ENCODE measurements around the gene SPRED1. TPM values are rescaled to one million over a fixed set of nuclear protein-coding genes. Genes with fewer than 3 reads are reported as not detected.
"Not testable (repeated sequence)": the region's sequence is repeated elsewhere in the genome, so short reads cannot be mapped to it uniquely, and the experiment has no call there.

The SPRED1 gene
- total RNA-seq, 1 donor from 2014 or later, result 9.4 TPM

- H3K27me3 ChIP-seq, result no peaks in the 10 kb centered on the region
- H3K4me1 ChIP-seq, result no peaks in the 10 kb centered on the region
- H3K36me3 ChIP-seq, result no peaks in the 10 kb centered on the region
- intact Hi-C loops (cut with DNase I), result no loop called here
- no peak for TF ChIP-seq CTCF (IDR thresholded peaks at IDR 0.05)
- DNase-seq (ENCODE audit: low spot score in 2 of 2), result no peak
- H3K4me3 ChIP-seq, result no peak overlapping the region
- no peak overlapping the region for H3K27ac ChIP-seq
- H3K9me3 ChIP-seq, result no peaks in the 10 kb centered on the region
Measured at GRCh38 chr15:38226608-38227266, 25.9 kb upstream of the SPRED1 start.

DNA sequence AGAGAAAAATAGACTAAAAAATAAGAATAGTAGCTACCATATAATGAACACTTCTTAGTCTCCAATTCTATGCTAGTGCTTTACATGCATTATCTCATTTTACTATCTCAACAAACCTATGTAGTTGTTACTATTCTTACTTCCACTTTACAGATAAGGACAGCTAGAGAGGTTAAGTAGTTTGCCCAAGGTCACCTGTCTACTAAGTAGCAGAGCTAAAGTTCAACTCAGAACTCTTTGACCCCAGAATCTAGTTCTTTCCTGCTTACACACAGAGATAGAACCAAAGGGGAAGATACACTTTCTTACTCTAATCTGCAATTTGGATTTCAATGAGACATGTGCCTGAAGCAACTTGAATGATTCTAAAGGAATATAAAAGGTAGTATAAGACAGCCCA, 24.7 kb upstream of the SPRED1 start:
- no peak overlapping the region for H3K27ac ChIP-seq
- DNase-seq (ENCODE audit: low spot score in 2 of 2), result no peak
- H3K4me1 ChIP-seq, result no peaks in the 10 kb centered on the region
- no peaks in the 10 kb centered on the region for H3K27me3 ChIP-seq
- TF ChIP-seq CTCF (IDR thresholded peaks at IDR 0.05), result no peak
- H3K9me3 ChIP-seq, result no peaks in the 10 kb centered on the region
- intact Hi-C loops (cut with DNase I), result no loop called here
- no peak overlapping the region for H3K4me3 ChIP-seq
- H3K36me3 ChIP-seq, result no peaks in the 10 kb centered on the region

GRCh38 chr15:38228618-38229017, 24.0 kb upstream of the SPRED1 start:
- no peaks in the 10 kb centered on the region for H3K27me3 ChIP-seq
- no peaks in the 10 kb centered on the region for H3K9me3 ChIP-seq
- TF ChIP-seq CTCF (IDR thresholded peaks at IDR 0.05), result no peak
- H3K36me3 ChIP-seq, result no peaks in the 10 kb centered on the region
- no peak for DNase-seq (ENCODE audit: low spot score in 2 of 2)
- H3K27ac ChIP-seq, result no peak overlapping the region
- H3K4me1 ChIP-seq, result no peaks in the 10 kb centered on the region
- intact Hi-C loops (cut with DNase I), result no loop called here
- H3K4me3 ChIP-seq, result no peak overlapping the region

DNA sequence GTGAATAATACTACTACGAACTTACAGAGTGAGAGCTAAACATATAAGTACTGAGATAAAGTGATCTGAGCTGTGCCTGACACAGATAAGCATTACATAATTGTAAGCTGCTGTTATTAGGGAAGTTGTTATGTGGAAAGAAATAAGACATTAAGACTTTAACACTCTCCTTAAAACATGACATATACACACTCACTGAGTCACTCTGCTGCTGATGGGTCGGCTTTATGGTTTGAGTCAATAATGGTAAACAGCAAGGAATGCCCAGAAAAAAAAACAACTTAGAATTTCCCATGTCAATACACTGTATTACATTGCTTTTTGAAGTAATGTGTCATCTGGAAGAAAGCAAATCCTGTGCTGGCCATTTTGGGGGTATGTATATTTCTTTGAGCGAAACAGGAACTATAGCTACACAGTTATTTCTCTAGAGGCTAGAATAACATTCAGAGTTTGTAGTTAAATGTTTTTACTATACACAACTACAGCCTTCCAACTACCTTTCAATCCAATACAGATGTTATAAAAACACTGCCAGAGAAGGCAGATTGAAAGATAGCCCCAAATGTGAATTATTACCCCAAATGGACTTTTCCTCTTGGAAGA, 22.8 kb upstream of the SPRED1 start:
- no peak for DNase-seq (ENCODE audit: low spot score in 2 of 2)
- no peak for TF ChIP-seq CTCF (IDR thresholded peaks at IDR 0.05)
- no peak overlapping the region for H3K27ac ChIP-seq
- no peaks in the 10 kb centered on the region for H3K4me1 ChIP-seq
- no peaks in the 10 kb centered on the region for H3K9me3 ChIP-seq
- intact Hi-C loops (cut with DNase I), result no loop called here
- no peaks in the 10 kb centered on the region for H3K36me3 ChIP-seq
- H3K4me3 ChIP-seq, result no peak overlapping the region
- no peaks in the 10 kb centered on the region for H3K27me3 ChIP-seq

GRCh38 chr15:38231436-38231835, 21.2 kb upstream of the SPRED1 start:
- no peak overlapping the region for H3K27ac ChIP-seq
- H3K27me3 ChIP-seq, result no peaks in the 10 kb centered on the region
- no peaks in the 10 kb centered on the region for H3K36me3 ChIP-seq
- no peak overlapping the region for H3K4me3 ChIP-seq
- H3K4me1 ChIP-seq, result no peaks in the 10 kb centered on the region
- no peaks in the 10 kb centered on the region for H3K9me3 ChIP-seq
- no peak for TF ChIP-seq CTCF (IDR thresholded peaks at IDR 0.05)
- DNase-seq (ENCODE audit: low spot score in 2 of 2), result no peak
- intact Hi-C loops (cut with DNase I), result no loop called here

- H3K27me3 ChIP-seq; H3K4me3 ChIP-seq; H3K4me1 ChIP-seq; H3K27ac ChIP-seq; intact Hi-C loops (cut with DNase I); H3K36me3 ChIP-seq; H3K9me3 ChIP-seq; DNase-seq (ENCODE audit: low spot score in 2 of 2): not testable (repeated sequence)
Measured at GRCh38 chr15:38237021-38237420, 15.6 kb upstream of the SPRED1 start.
